Putamen (tissue), 1 donor: ENCODE measurements around the gene CYB5R4.

Experiments
- DNase-seq: peaks from one replicate; pipeline ENCODE4 v3.0.0-alpha.2; 2016; ENCODE audit warnings: low spot score

Gene CYB5R4

GRCh38 chr6:83985715-83986114 is 126.2 kb downstream of the CYB5R4 start:
- no peak for DNase-seq

GRCh38 chr6:83998021-83998584 is 138.6 kb downstream of the CYB5R4 start:
- DNase-seq: no peak

- no peak for DNase-seq
Measured at GRCh38 chr6:84001119-84001518, 141.6 kb downstream of the CYB5R4 start.

GRCh38 chr6:84002226-84002625 is 142.7 kb downstream of the CYB5R4 start:
- DNase-seq: no peak

GRCh38 chr6:84003131-84003530 is 143.6 kb downstream of the CYB5R4 start:
- DNase-seq: no peak

- no peak for DNase-seq
Measured at GRCh38 chr6:84003654-84004053, 144.2 kb downstream of the CYB5R4 start.

- no peak for DNase-seq
Measured at GRCh38 chr6:84007871-84008270, 148.4 kb downstream of the CYB5R4 start.

GRCh38 chr6:84013354-84013753 is 153.9 kb downstream of the CYB5R4 start:
- no peak for DNase-seq

GRCh38 chr6:84013931-84014330 is 154.4 kb downstream of the CYB5R4 start:
- no peak for DNase-seq

GRCh38 chr6:84016029-84016428 is 156.5 kb downstream of the CYB5R4 start:
- DNase-seq: no peak
